Liver (tissue), 9 donors: Measurements from ENCODE around the gene FNDC7. TPM values are rescaled to one million over a fixed set of nuclear protein-coding genes. Genes with fewer than 3 reads are reported as not detected.

ENCODE experiments used
- DNase-seq: peaks from one replicate; pipeline ENCODE4 v3.0.0-alpha.2; 2017; ENCODE audit warnings: low spot score
- H3K27ac ChIP-seq, 2 donors: one replicate each; pipeline ENCODE4 v1.7.0; 2013; ENCODE audit warnings: inconsistent platforms in 2 of 2, low read length in 2 of 2, control low read depth in 1 of 2, low read depth in 1 of 2, mild to moderate bottlenecking in 1 of 2
- H3K27me3 ChIP-seq, 4 donors: one replicate each; pipeline versions ENCODE4 v1.6.1 to v1.7.0; 2013; ENCODE audit warnings: low read length in 3 of 4, inconsistent platforms in 1 of 4, mild to moderate bottlenecking in 1 of 4, moderate library complexity in 1 of 4; ENCODE audit not compliant: control insufficient read depth in 4 of 4, insufficient read depth in 4 of 4
- H3K36me3 ChIP-seq, 4 donors: one replicate each; pipeline versions ENCODE4 v1.6.1 to v1.7.0; 2013; ENCODE audit warnings: low read length in 3 of 4, mild to moderate bottlenecking in 3 of 4, low read depth in 1 of 4, moderate library complexity in 1 of 4; ENCODE audit not compliant: control insufficient read depth in 4 of 4, insufficient read depth in 3 of 4
- H3K4me1 ChIP-seq, 4 donors: one replicate each; pipeline versions ENCODE4 v1.6.1 to v1.7.0; 2013; ENCODE audit warnings: low read length in 3 of 4, mild to moderate bottlenecking in 3 of 4, moderate library complexity in 1 of 4; ENCODE audit not compliant: control insufficient read depth in 4 of 4, insufficient read depth in 4 of 4
- H3K4me3 ChIP-seq, 3 donors: one replicate each; pipeline versions ENCODE4 v1.6.1 to v1.7.0; 2013; ENCODE audit warnings: low read length in 3 of 3, control low read depth in 1 of 3, low read depth in 1 of 3, mild to moderate bottlenecking in 1 of 3
- H3K9ac ChIP-seq, 2 donors: one replicate each; pipeline ENCODE4 v1.7.0; 2013; ENCODE audit warnings: low read length in 2 of 2, mild to moderate bottlenecking in 2 of 2, moderate library complexity in 2 of 2, control low read depth in 1 of 2, low read depth in 1 of 2
- H3K9me3 ChIP-seq, 4 donors: one replicate each; pipeline versions ENCODE4 v1.6.1 to v1.7.0; 2013; ENCODE audit warnings: low read length in 3 of 4; ENCODE audit not compliant: control insufficient read depth in 4 of 4
- EGR1 ChIP-seq, 2 donors: IDR thresholded peaks; 2 replicates each; pipeline ENCODE4 v1.6.1; 2016 to 2018; ENCODE audit warnings: antibody characterized with exemption in 2 of 2, low read depth in 2 of 2
- FOXA2 ChIP-seq: IDR thresholded peaks from 2 replicates; pipeline ENCODE4 v1.6.1; 2016; ENCODE audit warnings: antibody characterized with exemption
- GABPA ChIP-seq, 2 donors: IDR thresholded peaks in 1 of 2; conservative IDR thresholded peaks in 1 of 2; 2 replicates each; pipeline ENCODE4 v1.6.1; 2016; ENCODE audit warnings: antibody characterized with exemption in 2 of 2, mild to moderate bottlenecking in 1 of 2, moderate library complexity in 1 of 2
- HNF4A ChIP-seq, 2 donors: conservative IDR thresholded peaks; 2 replicates each; pipeline ENCODE4 v1.6.1; 2016; ENCODE audit warnings: antibody characterized with exemption in 2 of 2, mild to moderate bottlenecking in 2 of 2
- HNF4G ChIP-seq: IDR thresholded peaks from 2 replicates; pipeline ENCODE4 v1.6.1; 2016; ENCODE audit warnings: antibody characterized with exemption
- JUND ChIP-seq, 2 donors: IDR thresholded peaks; 2 replicates each; pipeline ENCODE4 v1.6.1; 2016; ENCODE audit warnings: antibody characterized with exemption in 2 of 2
- RXRA ChIP-seq, 2 donors: IDR thresholded peaks; 2 replicates each; pipeline ENCODE4 v1.6.1; 2017 to 2018; ENCODE audit warnings: antibody characterized with exemption in 2 of 2, mild to moderate bottlenecking in 1 of 2
- SP1 ChIP-seq: IDR thresholded peaks from 2 replicates; pipeline ENCODE4 v1.6.1; 2018; ENCODE audit warnings: antibody characterized with exemption, mild to moderate bottlenecking
- YY1 ChIP-seq: IDR thresholded peaks from 2 replicates; pipeline ENCODE4 v1.6.1; 2016; ENCODE audit warnings: antibody characterized with exemption, mild to moderate bottlenecking
- WGBS: extraction: QIAGEN DNeasy Blood & Tissue Kit; methylation state at CpG from one replicate; pipeline ENCODE4 v1.1.7; 2013; 5-methylcytosine and 5-hydroxymethylcytosine counted together
- polyA plus RNA-seq, 2 donors: library from polyadenylated mRNA; stranded (reverse) in 1 of 2; unstranded in 1 of 2; fragments of 200-250 nt in 1 of 2; fragments of >200 nt in 1 of 2; fragmentation: Nextera tagmentation in 1 of 2; extraction: Ambion mirVana in 1 of 2; gene quantifications; one replicate each; pipeline versions ENCODE4 v1.2.1 to v1.2.3, GENCODE V29; 2013 to 2015
- total RNA-seq, 2 donors: library from RNA; depleted of rRNA; stranded (reverse); fragments of >200 nt; gene quantifications; one replicate each; pipeline ENCODE4 v1.2.3, GENCODE V29; 2014
- TF ChIP-seq, protein P1 (sequence below): IDR thresholded peaks from 2 replicates; pipeline ENCODE4 v1.6.1; 2016; ENCODE audit warnings: antibody characterized with exemption, mild to moderate bottlenecking
- TF ChIP-seq, protein P2 (sequence below): fragments of 150-350 bp; IDR thresholded peaks from 2 replicates; pipeline ENCODE4 v1.5.1; 2017; ENCODE audit warnings: improper control_type of control experiment, low read depth, low read length; ENCODE audit not compliant: missing input control
- TF ChIP-seq, protein P3 (sequence below): IDR thresholded peaks from 2 replicates; pipeline ENCODE4 v1.6.1; 2016; ENCODE audit warnings: antibody characterized with exemption
- donor health status: healthy.
- donor health status: healthy.
- donor health status: healthy.
- donor health status: healthy.
- donor health status: healthy.

FNDC7 gene
- total and polyA plus RNA-seq, 4 donors, result not detected

DNA sequence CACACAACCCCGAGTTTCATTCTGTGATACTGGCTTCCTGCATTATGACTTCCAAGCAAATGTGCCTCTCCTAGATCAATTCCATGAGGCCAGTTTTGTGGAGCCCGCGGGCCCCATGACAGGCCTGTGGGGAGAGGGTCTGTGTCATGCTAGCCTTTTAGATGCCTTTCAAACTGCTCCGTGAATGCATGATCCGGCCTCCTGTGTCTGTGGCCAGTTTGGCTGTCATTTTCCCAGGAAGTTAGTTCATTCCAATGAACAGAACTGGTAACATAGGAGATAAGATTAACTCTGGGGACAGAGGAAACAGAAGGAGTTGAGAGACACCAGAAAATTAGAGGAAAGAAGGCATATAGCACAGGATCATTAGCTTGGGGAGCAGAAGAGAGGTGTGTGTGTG, 3.2 kb downstream of the FNDC7 start (continued):
- TF ChIP-seq YY1, result no peak
- no peak for TF ChIP-seq GABPA (IDR thresholded peaks at IDR 0.05 in 1 of 2, conservative IDR thresholded peaks at IDR 0.05 in 1 of 2)
- no peak for TF ChIP-seq FOXA2

DNA sequence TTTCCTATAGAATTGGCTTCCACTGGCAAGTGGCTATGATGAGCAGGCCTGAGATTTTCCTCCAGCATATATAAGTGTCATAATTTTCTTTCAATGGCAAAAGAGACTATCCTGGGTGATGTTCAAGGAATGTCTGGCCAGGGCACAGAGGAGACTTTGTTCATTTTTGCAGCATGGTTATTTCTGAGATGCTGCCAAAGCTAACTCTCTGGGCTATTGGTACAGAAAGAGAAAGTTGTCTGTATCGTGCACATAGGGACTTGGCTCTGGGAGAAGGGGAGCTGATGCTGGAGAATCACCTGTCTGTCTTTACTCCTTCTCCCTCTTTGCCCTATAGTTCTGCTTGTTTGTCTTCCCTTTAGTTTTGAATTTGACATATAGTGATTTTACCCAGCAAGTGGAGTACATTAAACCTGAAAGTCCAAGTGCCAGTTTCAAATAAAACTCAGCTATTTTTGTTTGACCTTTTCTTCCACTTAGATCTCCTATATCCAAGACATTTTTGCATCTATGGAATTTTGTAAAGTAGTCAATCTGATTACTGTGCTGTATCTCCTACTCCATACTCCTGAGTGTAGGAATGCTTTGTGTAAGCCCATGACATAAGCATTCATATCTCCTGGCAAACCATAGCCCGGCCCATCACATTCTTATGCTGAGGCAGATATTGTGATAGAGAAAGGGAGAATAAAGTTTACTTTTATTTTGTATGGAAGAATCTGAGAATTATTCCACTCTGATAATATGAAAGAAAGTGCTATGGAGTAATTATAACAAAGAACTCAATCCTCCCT, 3.9 kb downstream of the FNDC7 start:
- no peak for DNase-seq
- H3K27me3 ChIP-seq, result no peaks in the 10 kb centered on the region
- H3K4me3 ChIP-seq, result no peak overlapping the region
- no peaks in the 10 kb centered on the region for H3K36me3 ChIP-seq
- no peaks in the 10 kb centered on the region for H3K9me3 ChIP-seq
- no peak overlapping the region for H3K9ac ChIP-seq
- no peak overlapping the region for H3K27ac ChIP-seq
- no peaks in the 10 kb centered on the region for H3K4me1 ChIP-seq
- WGBS, result 82% methylated on average over 2 of the region's 2 CpGs
- no peak for TF ChIP-seq EGR1 (IDR thresholded peaks at IDR 0.05; ENCODE audit: low read depth in 2 of 2)
- TF ChIP-seq, protein P1, sequence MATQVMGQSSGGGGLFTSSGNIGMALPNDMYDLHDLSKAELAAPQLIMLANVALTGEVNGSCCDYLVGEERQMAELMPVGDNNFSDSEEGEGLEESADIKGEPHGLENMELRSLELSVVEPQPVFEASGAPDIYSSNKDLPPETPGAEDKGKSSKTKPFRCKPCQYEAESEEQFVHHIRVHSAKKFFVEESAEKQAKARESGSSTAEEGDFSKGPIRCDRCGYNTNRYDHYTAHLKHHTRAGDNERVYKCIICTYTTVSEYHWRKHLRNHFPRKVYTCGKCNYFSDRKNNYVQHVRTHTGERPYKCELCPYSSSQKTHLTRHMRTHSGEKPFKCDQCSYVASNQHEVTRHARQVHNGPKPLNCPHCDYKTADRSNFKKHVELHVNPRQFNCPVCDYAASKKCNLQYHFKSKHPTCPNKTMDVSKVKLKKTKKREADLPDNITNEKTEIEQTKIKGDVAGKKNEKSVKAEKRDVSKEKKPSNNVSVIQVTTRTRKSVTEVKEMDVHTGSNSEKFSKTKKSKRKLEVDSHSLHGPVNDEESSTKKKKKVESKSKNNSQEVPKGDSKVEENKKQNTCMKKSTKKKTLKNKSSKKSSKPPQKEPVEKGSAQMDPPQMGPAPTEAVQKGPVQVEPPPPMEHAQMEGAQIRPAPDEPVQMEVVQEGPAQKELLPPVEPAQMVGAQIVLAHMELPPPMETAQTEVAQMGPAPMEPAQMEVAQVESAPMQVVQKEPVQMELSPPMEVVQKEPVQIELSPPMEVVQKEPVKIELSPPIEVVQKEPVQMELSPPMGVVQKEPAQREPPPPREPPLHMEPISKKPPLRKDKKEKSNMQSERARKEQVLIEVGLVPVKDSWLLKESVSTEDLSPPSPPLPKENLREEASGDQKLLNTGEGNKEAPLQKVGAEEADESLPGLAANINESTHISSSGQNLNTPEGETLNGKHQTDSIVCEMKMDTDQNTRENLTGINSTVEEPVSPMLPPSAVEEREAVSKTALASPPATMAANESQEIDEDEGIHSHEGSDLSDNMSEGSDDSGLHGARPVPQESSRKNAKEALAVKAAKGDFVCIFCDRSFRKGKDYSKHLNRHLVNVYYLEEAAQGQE, result no peak
- TF ChIP-seq GABPA (IDR thresholded peaks at IDR 0.05 in 1 of 2, conservative IDR thresholded peaks at IDR 0.05 in 1 of 2), result no peak
- no peak for TF ChIP-seq YY1
- TF ChIP-seq HNF4A (conservative IDR thresholded peaks at IDR 0.05), result no peak
- TF ChIP-seq, protein P2, sequence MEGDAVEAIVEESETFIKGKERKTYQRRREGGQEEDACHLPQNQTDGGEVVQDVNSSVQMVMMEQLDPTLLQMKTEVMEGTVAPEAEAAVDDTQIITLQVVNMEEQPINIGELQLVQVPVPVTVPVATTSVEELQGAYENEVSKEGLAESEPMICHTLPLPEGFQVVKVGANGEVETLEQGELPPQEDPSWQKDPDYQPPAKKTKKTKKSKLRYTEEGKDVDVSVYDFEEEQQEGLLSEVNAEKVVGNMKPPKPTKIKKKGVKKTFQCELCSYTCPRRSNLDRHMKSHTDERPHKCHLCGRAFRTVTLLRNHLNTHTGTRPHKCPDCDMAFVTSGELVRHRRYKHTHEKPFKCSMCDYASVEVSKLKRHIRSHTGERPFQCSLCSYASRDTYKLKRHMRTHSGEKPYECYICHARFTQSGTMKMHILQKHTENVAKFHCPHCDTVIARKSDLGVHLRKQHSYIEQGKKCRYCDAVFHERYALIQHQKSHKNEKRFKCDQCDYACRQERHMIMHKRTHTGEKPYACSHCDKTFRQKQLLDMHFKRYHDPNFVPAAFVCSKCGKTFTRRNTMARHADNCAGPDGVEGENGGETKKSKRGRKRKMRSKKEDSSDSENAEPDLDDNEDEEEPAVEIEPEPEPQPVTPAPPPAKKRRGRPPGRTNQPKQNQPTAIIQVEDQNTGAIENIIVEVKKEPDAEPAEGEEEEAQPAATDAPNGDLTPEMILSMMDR, result no peak

DNA sequence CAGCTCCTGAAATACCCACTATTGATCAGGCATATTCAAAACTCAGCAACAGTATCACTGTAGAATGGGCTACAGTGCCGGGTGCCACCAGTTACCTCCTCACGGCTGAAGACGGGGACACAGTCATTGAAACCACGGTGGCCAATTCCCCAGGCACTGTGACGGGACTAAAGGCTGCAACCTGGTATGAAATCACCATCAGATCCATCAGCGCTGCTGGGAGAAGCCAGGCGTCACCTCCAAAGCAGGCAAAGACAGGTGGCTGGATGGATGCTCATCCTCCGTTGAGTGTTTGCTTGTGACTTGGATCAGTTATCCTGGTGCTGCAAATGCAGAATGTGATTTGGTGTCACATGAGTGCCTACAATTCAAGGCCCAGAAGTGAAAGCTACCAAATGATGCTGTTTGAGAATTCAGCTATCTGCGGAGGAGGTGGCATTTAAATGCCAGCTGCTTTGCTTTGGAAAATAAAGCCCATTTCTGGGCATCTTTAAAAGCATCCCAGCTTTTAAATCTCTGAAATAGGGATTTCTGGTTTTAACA, 5.1 kb downstream of the FNDC7 start:
- TF ChIP-seq, protein P3, sequence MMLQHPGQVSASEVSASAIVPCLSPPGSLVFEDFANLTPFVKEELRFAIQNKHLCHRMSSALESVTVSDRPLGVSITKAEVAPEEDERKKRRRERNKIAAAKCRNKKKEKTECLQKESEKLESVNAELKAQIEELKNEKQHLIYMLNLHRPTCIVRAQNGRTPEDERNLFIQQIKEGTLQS, result no peak
- no peak for TF ChIP-seq HNF4G
- no peak for TF ChIP-seq SP1
- TF ChIP-seq RXRA (IDR thresholded peaks at IDR 0.05), result no peak
- no peak for TF ChIP-seq JUND (IDR thresholded peaks at IDR 0.05)
- Histone ChIP-seq H3K27ac (no peak overlapping the region), H3K9me3 (no peaks in the 10 kb centered on the region), H3K4me1 (no peaks in the 10 kb centered on the region), H3K9ac (no peak overlapping the region), H3K36me3 (no peaks in the 10 kb centered on the region), H3K4me3 (no peak overlapping the region), H3K27me3 (no peaks in the 10 kb centered on the region)
- no peak for DNase-seq
- 90% methylated on average over 9 of the region's 9 CpGs for whole genome bisulfite sequencing
